ENCODE results near the gene SCGN.

The SCGN gene

GRCh38 chr6:25700761-25701160 is 48.7 kb downstream of the SCGN start:
- Histone ChIP-seq H3K27ac (no peak overlapping the region), H3K36me3 (ENCODE audit: insufficient read depth) (no peaks in the 10 kb centered on the region), H3K79me2 (ENCODE audit: insufficient read depth, low read depth) (no peaks in the 10 kb centered on the region), H4K20me1 (ENCODE audit: insufficient read depth) (no peaks in the 10 kb centered on the region), H3K4me3 (IDR thresholded peaks at IDR 0.05; ENCODE audit: insufficient read depth, low read depth, low read length) (no peak overlapping the region), H3K4me1 (ENCODE audit: low read depth, poor library complexity, severe bottlenecking) (no peaks in the 10 kb centered on the region), H2AFZ (ENCODE audit: low read depth) (no peak overlapping the region), H3K27me3 (ENCODE audit: insufficient read depth, low read depth) (no peaks in the 10 kb centered on the region), H3K4me2 (no peak overlapping the region), H3K9ac (no peak overlapping the region)
- TF ChIP-seq CTCF (conservative IDR thresholded peaks at IDR 0.05; ENCODE audit: low read depth, low read length) = no peak

GRCh38 chr6:25701807-25702206 is 49.8 kb downstream of the SCGN start:
- Histone ChIP-seq H2AFZ (ENCODE audit: low read depth) (no peak overlapping the region), H3K79me2 (ENCODE audit: insufficient read depth, low read depth) (no peaks in the 10 kb centered on the region), H3K4me1 (ENCODE audit: low read depth, poor library complexity, severe bottlenecking) (no peaks in the 10 kb centered on the region), H3K4me2 (no peak overlapping the region), H3K27ac (no peak overlapping the region), H4K20me1 (ENCODE audit: insufficient read depth) (no peaks in the 10 kb centered on the region), H3K9ac (no peak overlapping the region), H3K4me3 (IDR thresholded peaks at IDR 0.05; ENCODE audit: insufficient read depth, low read depth, low read length) (no peak overlapping the region), H3K27me3 (ENCODE audit: insufficient read depth, low read depth) (no peaks in the 10 kb centered on the region), H3K36me3 (ENCODE audit: insufficient read depth) (no peaks in the 10 kb centered on the region)
- TF ChIP-seq CTCF (conservative IDR thresholded peaks at IDR 0.05; ENCODE audit: low read depth, low read length) = no peak

- no peak overlapping the region for H3K4me3 ChIP-seq (IDR thresholded peaks at IDR 0.05; ENCODE audit: insufficient read depth, low read depth, low read length)
Measured at GRCh38 chr6:25703005-25703404, 51.0 kb downstream of the SCGN start.

GRCh38 chr6:25704001-25704400 is 52.0 kb downstream of the SCGN start:
- H2AFZ ChIP-seq (ENCODE audit: low read depth) = no peak overlapping the region
- H3K4me2 ChIP-seq = no peak overlapping the region
- H3K27me3 ChIP-seq (ENCODE audit: insufficient read depth, low read depth) = no peaks in the 10 kb centered on the region
- no peak for TF ChIP-seq CTCF (conservative IDR thresholded peaks at IDR 0.05; ENCODE audit: low read depth, low read length)
- H3K36me3 ChIP-seq (ENCODE audit: insufficient read depth) = no peaks in the 10 kb centered on the region
- H4K20me1 ChIP-seq (ENCODE audit: insufficient read depth) = no peaks in the 10 kb centered on the region
- no peaks in the 10 kb centered on the region for H3K4me1 ChIP-seq (ENCODE audit: low read depth, poor library complexity, severe bottlenecking)
- H3K4me3 ChIP-seq (IDR thresholded peaks at IDR 0.05; ENCODE audit: insufficient read depth, low read depth, low read length) = no peak overlapping the region
- no peaks in the 10 kb centered on the region for H3K79me2 ChIP-seq (ENCODE audit: insufficient read depth, low read depth)
- H3K27ac ChIP-seq = no peak overlapping the region
- no peak overlapping the region for H3K9ac ChIP-seq

More at GRCh38 chr6:25703005-25703404, 51.0 kb downstream of the SCGN start:
- Histone ChIP-seq H3K4me1 (ENCODE audit: low read depth, poor library complexity, severe bottlenecking) (no peaks in the 10 kb centered on the region), H2AFZ (ENCODE audit: low read depth) (no peak overlapping the region), H3K27ac (no peak overlapping the region), H3K4me2 (no peak overlapping the region), H3K27me3 (ENCODE audit: insufficient read depth, low read depth) (no peaks in the 10 kb centered on the region), H3K79me2 (ENCODE audit: insufficient read depth, low read depth) (no peaks in the 10 kb centered on the region), H4K20me1 (ENCODE audit: insufficient read depth) (no peaks in the 10 kb centered on the region), H3K9ac (no peak overlapping the region), H3K36me3 (ENCODE audit: insufficient read depth) (no peaks in the 10 kb centered on the region)
- no peak for TF ChIP-seq CTCF (conservative IDR thresholded peaks at IDR 0.05; ENCODE audit: low read depth, low read length)

Data from KMS-11 (cell line).